Breast epithelium (tissue), 4 donors: ENCODE data around the gene HEATR5A. TPM values are rescaled to one million over a fixed set of nuclear protein-coding genes. Genes with fewer than 3 reads are reported as not detected.
"Not testable (repeated sequence)": the region's sequence is repeated elsewhere in the genome, so short reads cannot be mapped to it uniquely, and the experiment has no call there.

ENCODE experiments used
- DNase-seq, 2 donors: peaks; one replicate each; pipeline ENCODE4 v3.0.0-alpha.2; 2019; ENCODE audit warnings: low spot score in 2 of 2
- H3K27ac ChIP-seq, 2 donors: fragments of 200-600 bp; sonication (generic) in 1 of 2; one replicate each; pipeline ENCODE4 v1.5.1; 2016 to 2019; ENCODE audit warnings: mild to moderate bottlenecking in 1 of 2
- H3K27me3 ChIP-seq, 2 donors: fragments of 200-600 bp; sonication (generic) in 1 of 2; one replicate each; pipeline versions ENCODE4 v1.5.1 to v1.6.0; 2017 to 2019; ENCODE audit warnings: control low read depth in 1 of 2, mild to moderate bottlenecking in 1 of 2
- H3K36me3 ChIP-seq: fragments of 200-600 bp; one replicate; pipeline ENCODE4 v1.5.1; 2019
- H3K4me1 ChIP-seq, 2 donors: fragments of 200-600 bp; sonication (generic); one replicate each; pipeline ENCODE4 v1.5.1; 2016 to 2019; ENCODE audit warnings: control low read depth in 1 of 2
- H3K4me3 ChIP-seq, 3 donors: fragments of 200-600 bp; sonication (generic); 1 replicate in 2 of 3; 2 replicates in 1 of 3; pipeline ENCODE4 v1.5.1; 2016 to 2019; ENCODE audit warnings: mild to moderate bottlenecking in 3 of 3, moderate library complexity in 2 of 3
- H3K9me3 ChIP-seq, 2 donors: fragments of 200-600 bp; sonication (generic) in 1 of 2; one replicate each; pipeline ENCODE4 v1.5.1; 2016 to 2019; ENCODE audit warnings: control low read depth in 1 of 2
- POLR2A ChIP-seq: fragments of 450-650 bp; IDR thresholded peaks from one replicate; pipeline ENCODE4 v1.6.1; 2016; ENCODE audit warnings: antibody characterized with exemption, mild to moderate bottlenecking, moderate library complexity
- POLR2AphosphoS5 ChIP-seq, 3 donors: sonication (generic); formaldehyde crosslinking; IDR thresholded peaks; one replicate each; pipeline ENCODE4 v1.6.1; 2017; ENCODE audit warnings: antibody characterized with exemption in 3 of 3
- intact Hi-C: fragments of 100-400 bp; cut with DNase I; formaldehyde crosslinking; loops from one replicate; pipeline ENCODE4 v1.15.1; 2023; ENCODE audit warnings: low total_unique reads
- total RNA-seq, 3 donors: library from RNA; depleted of rRNA; stranded (reverse); fragments of >200 nt; gene quantifications; one replicate each; pipeline ENCODE4 v1.1.0, GENCODE V29; 2016
- TF ChIP-seq, protein P1 (sequence below), 3 donors: fragments of 450-650 bp; IDR thresholded peaks; one replicate each; pipeline ENCODE4 v1.5.1; 2016 to 2017; ENCODE audit warnings: antibody characterized with exemption in 3 of 3, mild to moderate bottlenecking in 3 of 3, moderate library complexity in 3 of 3

HEATR5A gene
- total RNA-seq, 3 donors from 2014 or later: 24.6 to 43.9 (median 34.7) TPM

DNA sequence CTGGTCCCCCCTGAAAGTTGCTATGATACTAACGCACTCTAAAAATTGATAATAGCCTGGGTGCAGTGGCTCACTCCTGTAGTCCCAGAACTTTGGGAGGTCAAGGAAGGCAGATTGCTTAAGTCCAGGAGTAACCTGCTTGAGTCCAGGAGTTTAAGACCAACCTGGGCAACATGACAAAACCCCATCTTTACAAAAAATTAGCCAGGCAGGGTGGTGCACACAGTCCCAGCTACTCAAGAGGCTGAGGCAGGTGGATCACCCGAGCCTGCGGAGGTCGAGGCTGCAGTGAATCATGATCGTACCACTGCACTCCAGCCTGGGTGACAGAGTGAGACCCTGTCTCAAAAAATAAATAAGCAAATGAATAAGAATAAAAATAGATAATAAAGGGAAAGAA, 42.9 kb downstream of the HEATR5A start:
- intact Hi-C loops: no loop called here
- TF ChIP-seq, protein P1, sequence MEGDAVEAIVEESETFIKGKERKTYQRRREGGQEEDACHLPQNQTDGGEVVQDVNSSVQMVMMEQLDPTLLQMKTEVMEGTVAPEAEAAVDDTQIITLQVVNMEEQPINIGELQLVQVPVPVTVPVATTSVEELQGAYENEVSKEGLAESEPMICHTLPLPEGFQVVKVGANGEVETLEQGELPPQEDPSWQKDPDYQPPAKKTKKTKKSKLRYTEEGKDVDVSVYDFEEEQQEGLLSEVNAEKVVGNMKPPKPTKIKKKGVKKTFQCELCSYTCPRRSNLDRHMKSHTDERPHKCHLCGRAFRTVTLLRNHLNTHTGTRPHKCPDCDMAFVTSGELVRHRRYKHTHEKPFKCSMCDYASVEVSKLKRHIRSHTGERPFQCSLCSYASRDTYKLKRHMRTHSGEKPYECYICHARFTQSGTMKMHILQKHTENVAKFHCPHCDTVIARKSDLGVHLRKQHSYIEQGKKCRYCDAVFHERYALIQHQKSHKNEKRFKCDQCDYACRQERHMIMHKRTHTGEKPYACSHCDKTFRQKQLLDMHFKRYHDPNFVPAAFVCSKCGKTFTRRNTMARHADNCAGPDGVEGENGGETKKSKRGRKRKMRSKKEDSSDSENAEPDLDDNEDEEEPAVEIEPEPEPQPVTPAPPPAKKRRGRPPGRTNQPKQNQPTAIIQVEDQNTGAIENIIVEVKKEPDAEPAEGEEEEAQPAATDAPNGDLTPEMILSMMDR (IDR thresholded peaks at IDR 0.05): no peak
- TF ChIP-seq POLR2A (no peak), POLR2AphosphoS5 (IDR thresholded peaks at IDR 0.05) (no peak)
- DNase-seq: no peak
- no peaks in the 10 kb centered on the region for H3K9me3 ChIP-seq
- no peaks in the 10 kb centered on the region for H3K27me3 ChIP-seq
- H3K4me1 ChIP-seq: no peaks in the 10 kb centered on the region
- H3K27ac ChIP-seq: no peak overlapping the region
- no peak overlapping the region for H3K4me3 ChIP-seq
- no peaks in the 10 kb centered on the region for H3K36me3 ChIP-seq

- Histone ChIP-seq H3K27ac (no peak overlapping the region), H3K36me3 (no peaks in the 10 kb centered on the region), H3K4me1 (no peaks in the 10 kb centered on the region), H3K4me3 (no peak overlapping the region), H3K9me3 (no peaks in the 10 kb centered on the region), H3K27me3 (no peaks in the 10 kb centered on the region)
- no peak for DNase-seq
- TF ChIP-seq POLR2AphosphoS5 (IDR thresholded peaks at IDR 0.05) (no peak), POLR2A (no peak)
- TF ChIP-seq, protein P1 (IDR thresholded peaks at IDR 0.05): no peak
- intact Hi-C loops: no loop called here
Observed at GRCh38 chr14:31371646-31372045, 48.7 kb downstream of the HEATR5A start.

DNA sequence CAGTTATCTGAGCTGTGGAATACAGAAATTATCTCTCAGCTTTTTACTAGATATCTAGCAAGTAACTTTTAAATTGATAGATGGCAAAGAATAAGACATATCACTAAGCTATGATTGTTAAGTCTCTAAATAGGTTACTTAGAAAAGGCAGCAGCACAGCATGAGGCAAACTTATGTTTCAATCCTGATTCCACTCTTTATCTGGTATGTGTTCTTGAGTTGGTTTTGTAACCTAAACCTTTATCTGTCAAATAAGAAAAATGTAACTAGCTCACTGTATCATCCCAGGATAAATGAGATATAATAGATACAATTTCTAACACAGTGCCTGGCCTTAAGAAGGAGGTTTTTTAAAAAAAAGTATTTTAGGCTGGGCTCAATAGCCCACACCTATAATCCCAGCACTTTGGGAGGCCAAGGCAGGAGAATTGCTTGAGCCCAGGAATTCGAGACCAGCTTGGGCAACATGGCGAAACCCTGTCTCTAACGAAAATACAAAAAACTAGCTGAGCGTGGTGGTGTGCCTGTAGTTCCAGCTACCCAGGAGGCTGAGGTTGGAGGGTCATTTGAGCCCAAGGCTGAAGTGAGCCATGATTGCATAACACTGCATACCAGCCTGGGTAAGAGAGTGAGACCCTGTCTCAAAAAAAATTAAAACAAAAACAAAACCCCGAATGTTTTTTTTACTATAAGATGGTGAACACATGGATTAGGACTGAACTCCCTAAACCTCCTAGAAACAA, 56.8 kb downstream of the HEATR5A start:
- intact Hi-C loops: no loop called here
- H3K9me3 ChIP-seq: no peaks in the 10 kb centered on the region
- no peak for DNase-seq
- H3K36me3 ChIP-seq: no peaks in the 10 kb centered on the region
- TF ChIP-seq POLR2A (no peak), POLR2AphosphoS5 (IDR thresholded peaks at IDR 0.05) (no peak)
- TF ChIP-seq, protein P1 (IDR thresholded peaks at IDR 0.05): no peak
- no peak overlapping the region for H3K27ac ChIP-seq
- no peak overlapping the region for H3K4me3 ChIP-seq
- no peaks in the 10 kb centered on the region for H3K27me3 ChIP-seq
- no peaks in the 10 kb centered on the region for H3K4me1 ChIP-seq

DNA sequence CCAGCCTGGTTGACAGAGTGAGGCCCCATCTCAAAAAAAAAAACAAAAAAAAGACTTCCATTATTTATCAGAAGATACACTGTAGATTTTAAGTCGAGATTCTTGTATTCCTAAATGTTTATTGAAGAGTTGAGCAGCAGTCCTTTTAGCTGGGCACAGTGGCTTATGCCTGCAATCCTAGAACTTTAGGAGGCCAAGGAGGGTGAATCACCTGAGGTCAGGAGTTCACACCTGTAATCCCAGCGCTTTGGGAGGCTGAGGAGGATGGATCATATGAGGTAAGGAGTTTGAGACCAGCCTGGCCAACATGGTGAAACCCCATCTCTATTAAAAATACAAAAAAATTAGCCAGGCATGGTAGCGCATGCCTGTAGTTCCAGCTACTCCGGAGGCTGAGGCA, 57.6 kb downstream of the HEATR5A start:
- DNase-seq: no peak
- TF ChIP-seq POLR2A: no peak
- TF ChIP-seq, protein P1 (IDR thresholded peaks at IDR 0.05): no peak
- no peak for TF ChIP-seq POLR2AphosphoS5 (IDR thresholded peaks at IDR 0.05)
- Histone ChIP-seq H3K9me3 (no peaks in the 10 kb centered on the region), H3K27ac (no peak overlapping the region), H3K27me3 (no peaks in the 10 kb centered on the region), H3K4me1 (no peaks in the 10 kb centered on the region), H3K4me3 (no peak overlapping the region), H3K36me3 (no peaks in the 10 kb centered on the region)
- intact Hi-C loops: no loop called here

- H3K4me3 ChIP-seq, H3K27me3 ChIP-seq, H3K9me3 ChIP-seq, H3K36me3 ChIP-seq, H3K27ac ChIP-seq, H3K4me1 ChIP-seq, intact Hi-C loops, DNase-seq: not testable (repeated sequence)
Observed at GRCh38 chr14:31361761-31362160, 58.6 kb downstream of the HEATR5A start.
